ENCODE measurements around the gene SLC3A2.

GRCh38 chr11:62898027-62898426 lies 17.3 kb downstream of the SLC3A2 start:
- TF ChIP-seq CTCF (IDR thresholded peaks at IDR 0.05) (no peak), POLR2A (IDR thresholded peaks at IDR 0.05) (no peak)

Data from uterus (tissue), 2 donors.